GM19193 (cell line): ENCODE results near the gene NPIPB6.

Source experiments
- POLR2A ChIP-seq: IDR thresholded peaks from 4 replicates; pipeline ENCODE4 v1.6.1; 2011; ENCODE audit not compliant: insufficient read depth, insufficient read length; ENCODE audit errors: extremely low read depth

NPIPB6 gene

DNA sequence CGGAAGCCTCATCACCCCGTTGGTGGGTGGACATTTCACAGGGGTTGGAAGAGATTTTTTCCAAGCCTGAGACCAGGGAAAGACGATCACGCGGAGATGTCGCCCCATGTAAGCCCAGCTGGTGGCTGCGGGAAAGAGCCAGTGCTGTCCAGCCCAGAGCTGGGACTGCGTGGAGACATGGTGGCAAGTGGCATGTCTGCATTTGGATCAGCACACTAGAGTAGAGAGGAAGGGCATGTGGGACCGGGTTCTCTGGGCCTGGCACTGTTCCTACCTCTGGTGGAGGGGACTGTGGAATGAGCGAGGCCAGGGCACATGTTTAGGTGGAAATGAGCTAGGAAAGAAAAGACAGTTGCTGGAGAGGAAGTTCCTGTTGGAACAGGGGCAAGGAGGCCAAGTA lies 51.0 kb downstream of the NPIPB6 start:
- TF ChIP-seq POLR2A, result no peak

DNA sequence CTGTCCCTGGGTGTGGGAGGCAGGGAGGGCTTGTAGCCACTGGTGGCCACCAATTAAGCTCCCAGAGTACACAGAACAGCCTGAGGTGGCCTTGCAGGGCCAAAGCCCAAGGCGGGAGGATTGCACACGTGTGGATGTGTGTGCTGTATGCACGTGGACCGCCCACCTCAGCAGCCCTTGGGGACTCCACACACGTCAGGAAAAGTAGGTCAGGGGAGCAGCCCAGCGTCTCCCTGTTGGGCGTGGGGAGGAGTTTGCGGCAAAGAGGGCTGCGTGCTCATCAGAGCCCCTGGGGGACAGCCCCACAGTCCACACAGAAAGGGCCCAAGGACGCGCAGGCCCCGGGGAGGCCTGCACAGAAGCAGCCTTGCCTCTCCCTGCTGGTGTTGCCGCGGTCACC lies 51.4 kb downstream of the NPIPB6 start:
- no peak for TF ChIP-seq POLR2A

DNA sequence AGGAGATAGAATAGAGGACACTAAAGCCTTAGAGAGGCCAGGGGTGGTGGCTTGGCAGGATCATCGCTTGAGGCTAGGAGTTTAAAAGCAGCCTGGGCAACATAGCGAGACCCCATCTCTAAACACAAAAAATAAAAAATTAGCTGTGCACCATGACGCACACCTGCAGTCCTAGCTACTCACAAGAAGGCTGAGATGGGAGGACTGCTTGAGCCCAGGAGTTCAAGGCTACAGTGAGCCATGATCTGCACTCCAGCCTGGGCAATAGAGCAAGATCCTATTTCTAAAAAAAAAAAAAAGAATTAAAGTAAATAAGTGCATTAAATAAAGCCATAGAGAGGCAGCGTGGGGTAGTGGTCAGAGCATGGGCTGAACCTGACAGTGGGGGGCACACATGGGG lies 51.9 kb downstream of the NPIPB6 start:
- no peak for TF ChIP-seq POLR2A

DNA sequence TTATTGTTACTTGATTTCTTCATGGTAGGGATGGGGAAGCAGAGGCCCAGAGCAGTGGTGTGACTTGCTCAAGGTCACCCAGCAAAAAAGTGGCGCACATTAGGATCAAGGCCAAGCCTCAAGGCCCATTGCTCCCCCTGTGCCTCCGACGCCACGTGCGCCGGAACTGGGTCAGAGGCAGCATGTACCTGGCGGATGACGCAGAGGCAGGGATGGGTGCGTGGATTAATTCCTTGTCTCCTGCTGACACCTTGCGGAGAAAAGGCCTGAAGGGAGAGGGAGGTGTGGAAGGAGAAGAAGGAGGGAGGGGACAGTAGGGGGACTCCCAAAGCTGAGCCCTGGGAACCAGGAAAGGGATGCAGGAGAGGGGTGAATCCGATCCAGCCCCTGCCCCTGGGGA lies 52.5 kb downstream of the NPIPB6 start:
- TF ChIP-seq POLR2A, result no peak

DNA sequence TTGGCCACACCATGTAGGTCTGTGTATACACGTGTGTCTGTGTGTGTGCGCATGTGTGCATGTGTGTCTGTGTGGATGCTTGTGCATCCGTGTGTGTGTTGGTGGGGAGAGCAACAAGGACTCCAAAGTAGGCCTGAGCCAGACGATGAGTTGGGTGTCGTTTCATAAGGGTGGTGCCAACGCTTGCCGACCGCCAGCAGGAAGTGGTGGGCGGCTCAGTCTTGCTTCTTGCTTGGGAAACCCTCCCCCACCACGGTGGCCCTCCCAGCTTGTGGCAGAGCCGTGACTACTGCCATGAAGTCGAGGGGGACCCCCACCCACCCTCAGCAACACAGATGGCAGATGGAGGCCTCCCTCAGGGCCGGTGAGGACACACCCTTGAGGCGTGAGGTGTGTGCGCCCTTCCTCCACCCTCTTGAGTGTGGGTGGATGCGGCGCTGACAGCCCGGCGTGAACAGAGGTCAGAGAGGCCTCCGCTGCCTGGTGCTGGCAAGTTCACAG lies 53.4 kb downstream of the NPIPB6 start:
- no peak for TF ChIP-seq POLR2A

DNA sequence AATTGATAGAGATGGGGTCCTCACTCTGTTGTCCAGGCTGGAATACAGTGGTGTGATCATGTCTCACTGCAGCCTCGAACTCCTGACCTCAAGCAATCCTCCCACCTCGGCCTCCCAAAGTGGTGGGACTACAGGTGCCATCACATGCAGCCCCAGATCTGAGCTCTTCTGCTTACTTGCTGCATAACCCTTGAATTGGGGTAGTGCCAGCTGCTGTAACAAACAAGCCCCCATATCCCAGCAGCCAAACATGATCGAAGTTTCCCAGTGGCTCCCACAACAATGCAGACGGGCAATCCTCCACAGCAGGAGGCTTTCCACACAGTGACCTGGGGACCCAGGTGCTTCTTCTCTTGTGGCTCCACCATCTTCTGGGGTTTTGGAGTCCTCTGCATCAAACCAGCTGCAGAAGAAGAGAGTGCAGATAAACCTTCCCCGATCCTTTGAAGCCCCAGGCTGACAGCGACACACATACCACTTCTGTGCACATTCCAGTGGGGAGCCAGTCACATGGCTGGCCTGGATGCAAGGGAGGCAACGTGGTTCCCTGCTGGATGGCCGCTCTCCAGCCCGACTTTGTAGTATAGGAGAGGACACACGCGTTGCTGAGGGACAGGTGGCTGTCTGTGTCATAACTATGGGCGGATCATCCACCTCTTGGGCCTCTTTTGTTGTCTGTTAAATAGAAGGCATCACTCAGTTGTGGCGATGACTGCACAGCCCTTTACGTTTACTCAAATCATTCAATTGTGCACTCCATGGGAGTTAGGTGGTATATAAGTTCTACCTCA lies 54.3 kb downstream of the NPIPB6 start:
- no peak for TF ChIP-seq POLR2A

DNA sequence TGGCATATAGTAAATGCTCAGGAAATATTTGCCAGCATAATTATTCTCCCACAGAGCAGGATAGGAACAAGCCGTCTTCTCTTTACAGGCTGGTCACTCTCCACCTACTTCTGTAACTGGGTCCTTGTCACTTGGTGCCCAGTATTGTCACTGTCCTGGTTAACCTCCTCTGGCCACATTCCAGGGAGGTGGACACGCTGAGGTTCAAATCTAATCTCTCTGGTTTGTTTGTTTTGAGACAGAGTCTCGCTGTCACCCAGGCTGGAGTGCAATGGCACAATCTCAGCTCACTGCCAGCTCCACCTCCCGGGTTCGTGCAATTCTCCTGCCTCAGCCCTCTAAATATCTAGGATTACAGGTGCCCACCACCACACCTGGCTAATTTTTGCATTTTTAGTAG lies 55.4 kb downstream of the NPIPB6 start:
- TF ChIP-seq POLR2A, result no peak

DNA sequence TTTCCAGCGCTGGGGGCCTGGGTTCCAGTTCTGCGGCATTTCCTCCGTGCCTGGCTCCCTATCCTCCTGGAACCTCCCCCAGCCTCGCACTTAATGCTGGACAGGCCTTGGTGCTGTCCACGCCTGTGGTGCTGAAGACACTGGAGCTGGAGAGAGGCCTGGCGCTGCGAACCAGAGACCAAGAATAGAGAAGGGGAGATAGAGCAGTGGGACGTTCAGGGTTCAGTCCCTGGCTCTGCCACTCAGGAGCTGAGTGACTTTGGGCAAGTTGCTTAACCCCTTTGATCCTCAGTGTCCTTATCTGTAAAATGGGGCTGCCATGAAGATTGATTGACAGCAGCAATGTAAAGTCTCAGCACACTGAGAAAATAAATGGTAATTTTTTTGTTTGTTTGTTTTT lies 59.1 kb downstream of the NPIPB6 start:
- TF ChIP-seq POLR2A, result no peak

DNA sequence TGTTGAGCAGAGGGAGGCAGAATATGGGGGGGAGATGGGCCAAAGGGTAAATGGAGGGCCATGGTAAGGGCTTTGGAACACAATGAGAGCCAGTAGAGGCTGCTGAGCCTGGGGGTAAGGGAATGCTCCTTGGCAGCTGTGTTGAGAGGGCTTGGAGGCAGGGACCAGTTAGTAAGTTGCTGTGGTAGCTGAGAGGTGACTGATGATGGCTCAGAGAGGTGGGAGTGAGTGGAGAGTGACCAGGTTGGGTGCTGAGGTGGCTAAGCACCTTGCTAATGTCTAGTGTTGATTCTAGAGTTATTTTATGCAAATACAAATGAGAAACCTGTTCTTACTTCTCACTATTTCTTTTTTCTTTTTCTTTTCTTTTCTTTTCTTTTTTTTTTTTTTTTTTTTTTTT lies 60.2 kb downstream of the NPIPB6 start:
- TF ChIP-seq POLR2A, result no peak

DNA sequence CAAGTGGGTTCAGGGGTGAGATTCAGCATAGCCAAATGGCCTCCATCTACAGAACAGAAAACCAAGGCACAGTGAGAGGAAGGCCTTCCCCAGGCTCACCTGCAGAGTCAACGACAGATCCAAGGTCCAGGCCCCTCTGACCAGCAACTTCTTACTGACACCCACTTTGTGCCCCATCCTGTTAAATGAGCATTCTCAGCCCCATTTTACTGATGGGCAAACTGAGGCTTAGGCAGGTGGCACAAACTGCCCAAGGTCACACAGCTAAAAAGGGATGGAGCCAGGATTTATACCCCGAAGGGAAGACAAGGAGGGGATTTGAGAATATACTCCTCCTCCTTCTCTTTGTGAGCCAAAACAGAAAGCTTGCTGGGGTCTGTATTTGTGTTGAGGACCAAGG lies 61.7 kb downstream of the NPIPB6 start:
- TF ChIP-seq POLR2A, result no peak

DNA sequence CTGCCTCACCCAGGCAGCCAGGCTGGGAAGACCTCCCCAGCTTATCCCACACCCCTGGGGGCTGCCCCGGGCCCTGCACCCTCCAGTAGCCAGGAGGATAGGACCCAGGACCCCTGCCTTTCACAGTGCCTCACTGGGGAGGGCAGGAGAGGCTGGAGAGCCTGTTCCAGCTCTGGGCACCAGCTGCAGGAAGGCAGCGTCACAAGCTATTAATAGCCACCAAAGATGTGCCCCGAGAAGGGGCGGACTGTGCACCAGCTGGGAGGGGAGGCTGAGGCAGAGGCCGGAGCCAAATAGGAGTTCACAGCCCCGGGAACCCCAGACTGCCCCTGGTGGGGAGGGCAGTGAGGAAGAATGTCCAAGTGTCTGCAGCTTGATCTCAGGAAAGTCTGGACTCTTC lies 62.2 kb downstream of the NPIPB6 start:
- no peak for TF ChIP-seq POLR2A

DNA sequence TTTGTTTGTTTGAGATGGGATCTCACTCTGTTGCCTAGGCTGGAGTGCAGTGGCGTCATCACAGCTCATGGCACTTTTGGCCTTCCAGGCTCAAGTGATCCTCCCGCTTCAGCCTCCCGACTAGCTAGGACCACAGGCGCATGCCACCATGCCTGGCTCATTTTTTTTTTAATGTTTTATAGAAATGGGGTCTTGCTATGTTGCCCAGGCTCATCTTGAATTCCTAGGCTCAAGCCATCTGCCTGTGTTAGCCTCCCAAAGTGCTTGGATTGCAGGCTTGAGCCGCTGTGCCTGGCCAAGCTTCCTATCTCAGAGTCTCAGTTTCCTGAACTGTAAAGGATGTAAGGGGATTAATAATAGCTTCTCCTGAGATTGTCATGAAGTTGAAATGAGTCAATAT lies 63.0 kb downstream of the NPIPB6 start:
- TF ChIP-seq POLR2A, result no peak

DNA sequence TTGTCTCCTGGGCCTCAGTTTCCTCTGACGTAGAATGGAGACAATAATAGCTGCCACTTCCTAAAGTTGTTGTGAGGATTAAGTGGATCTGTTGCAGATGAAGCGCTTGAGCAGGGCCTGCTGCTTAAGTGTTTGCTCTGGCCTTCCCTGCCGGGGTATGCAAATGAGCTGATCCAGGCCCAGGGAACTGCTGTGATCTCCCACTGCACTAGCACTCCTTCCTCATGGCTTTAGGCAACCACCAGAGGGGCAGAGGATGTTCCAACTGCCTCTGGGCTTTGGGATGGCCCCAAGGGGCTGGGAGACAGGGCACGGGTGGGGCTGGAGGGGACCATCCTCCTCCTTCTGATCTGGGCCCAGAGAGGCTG lies 64.8 kb downstream of the NPIPB6 start:
- TF ChIP-seq POLR2A, result no peak

DNA sequence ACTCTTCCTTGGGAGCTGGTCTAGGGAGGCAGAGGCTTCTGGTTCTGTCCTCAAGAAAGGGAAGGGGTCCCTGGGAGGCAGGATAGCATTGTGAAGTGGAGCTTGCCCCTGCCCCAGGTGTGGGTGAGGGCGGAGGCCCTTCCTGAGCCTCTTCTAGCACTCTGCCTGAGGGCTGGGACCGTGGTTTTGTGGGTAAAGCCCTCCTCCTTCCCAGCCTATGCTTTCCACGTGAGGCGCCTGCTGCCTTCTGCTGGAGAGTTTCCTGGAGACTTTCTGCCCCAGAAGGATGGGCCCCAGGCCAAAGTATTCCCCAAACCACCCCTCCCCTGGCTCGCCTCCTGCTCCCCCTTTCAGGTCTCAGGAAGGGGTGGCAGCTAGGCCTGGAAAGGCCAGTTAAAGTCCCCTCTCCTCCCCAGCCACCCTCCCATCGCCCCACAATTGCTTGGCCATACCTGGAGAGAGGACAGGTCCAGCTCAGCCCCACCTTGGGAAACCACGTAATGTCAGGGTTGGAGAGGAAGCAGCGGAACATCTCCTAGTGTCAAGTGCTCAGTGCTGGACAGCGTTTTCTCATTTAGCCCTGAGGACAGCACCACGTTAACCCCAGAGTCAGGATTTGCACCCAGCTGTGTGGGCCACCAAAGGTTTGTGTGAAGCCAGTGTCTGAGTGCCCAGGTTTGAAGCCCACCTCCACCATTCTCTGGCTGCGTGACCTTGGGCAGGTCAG lies 65.4 kb downstream of the NPIPB6 start:
- TF ChIP-seq POLR2A, result no peak

DNA sequence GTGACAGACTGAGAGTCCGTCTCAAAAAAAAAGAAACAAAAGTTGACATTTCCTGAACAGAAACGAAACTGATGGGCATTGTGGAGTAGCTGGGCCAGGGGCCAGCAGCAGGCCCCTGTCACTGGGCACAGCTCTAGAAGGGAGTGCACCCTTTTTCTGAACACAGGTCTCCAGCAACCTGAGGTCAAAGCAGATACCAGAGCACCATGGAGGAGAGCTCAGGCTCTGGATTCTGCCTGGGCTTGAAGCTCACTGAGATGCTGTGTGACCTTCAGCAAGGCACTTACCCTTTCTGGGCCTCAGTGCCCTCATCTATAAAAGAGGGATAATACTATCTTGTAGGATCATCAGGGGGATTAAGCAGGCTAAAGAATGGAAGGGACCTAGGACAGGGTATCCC lies 66.0 kb downstream of the NPIPB6 start:
- no peak for TF ChIP-seq POLR2A

DNA sequence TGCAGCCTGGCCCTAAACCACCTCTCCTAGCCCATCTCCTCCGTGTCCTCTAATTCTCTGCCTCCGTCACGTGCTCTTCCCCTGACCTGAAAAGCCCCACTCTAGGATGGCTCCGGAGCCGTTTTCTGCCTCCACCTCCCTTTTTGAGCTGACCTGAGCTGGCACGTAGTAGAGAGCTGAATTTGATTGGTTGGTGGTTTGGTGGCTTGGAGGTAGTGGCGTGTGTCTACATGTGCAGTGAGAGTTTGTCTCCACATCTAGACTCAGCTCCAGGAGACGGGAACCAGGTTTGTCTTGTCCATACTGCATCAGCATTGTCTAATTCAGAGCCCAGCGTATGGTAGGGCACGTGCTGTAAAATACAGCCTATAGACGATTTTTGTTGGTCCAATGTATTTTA lies 68.0 kb downstream of the NPIPB6 start:
- no peak for TF ChIP-seq POLR2A
